Measurements from ENCODE around the gene REM1. TPM values are rescaled to one million over a fixed set of nuclear protein-coding genes. Genes with fewer than 3 reads are reported as not detected.

Gene REM1
- total RNA-seq, 1 experiment from 2014 or later = not detected

GRCh38 chr20:31473331-31474096, 1.6 kb upstream of the REM1 start:
- peaks cover 8% of the 10 kb centered on the region; the same call in 1 of the 2 replicates for H3K4me1 ChIP-seq (replicated peaks; ENCODE audit: insufficient read depth)
- H3K27ac ChIP-seq = no peak overlapping the region
- no peaks in the 10 kb centered on the region for H3K9me3 ChIP-seq (ENCODE audit: insufficient read depth, low read depth)
- H2AFZ ChIP-seq = no peak overlapping the region
- no peaks in the 10 kb centered on the region for H4K20me1 ChIP-seq (ENCODE audit: insufficient read depth)
- CTCF ChIA-PET = no interaction called here
- no peak overlapping the region for H3K4me3 ChIP-seq
- POLR2A ChIA-PET (ENCODE audit: unreplicated experiment) = interaction anchor here (0.6 kb wide), 1 partner anchor 10 kb away, joined by 5 read pairs; no protein-coding TSS in a partner anchor
- intact Hi-C loops (cut with micrococcal nuclease; ENCODE audit: unreplicated experiment) = no loop called here
- no peaks in the 10 kb centered on the region for H3K9me2 ChIP-seq (ENCODE audit: insufficient read depth)
- H3F3A ChIP-seq (ENCODE audit: insufficient read depth, low read depth) = peaks cover 5% of the 10 kb centered on the region; the same call in 1 of the 2 replicates
- no peaks in the 10 kb centered on the region for H3K36me3 ChIP-seq (ENCODE audit: low read depth)
- TF ChIP-seq EZH2 (IDR thresholded peaks at IDR 0.05; ENCODE audit: low read depth) (no peak), CTCF (conservative IDR thresholded peaks at IDR 0.05) (no peak)
- no peak for DNase-seq
- H3K27me3 ChIP-seq (ENCODE audit: insufficient read depth, low read depth) = peaks cover 23% of the 10 kb centered on the region
- no peaks in the 10 kb centered on the region for H3K79me2 ChIP-seq (ENCODE audit: low read depth)
- no TSS peak for BruUV-seq (replicated peaks)
- H3K4me2 ChIP-seq = peak overlapping the region; percentile 30; the same call in 1 of the 2 replicates

DNA sequence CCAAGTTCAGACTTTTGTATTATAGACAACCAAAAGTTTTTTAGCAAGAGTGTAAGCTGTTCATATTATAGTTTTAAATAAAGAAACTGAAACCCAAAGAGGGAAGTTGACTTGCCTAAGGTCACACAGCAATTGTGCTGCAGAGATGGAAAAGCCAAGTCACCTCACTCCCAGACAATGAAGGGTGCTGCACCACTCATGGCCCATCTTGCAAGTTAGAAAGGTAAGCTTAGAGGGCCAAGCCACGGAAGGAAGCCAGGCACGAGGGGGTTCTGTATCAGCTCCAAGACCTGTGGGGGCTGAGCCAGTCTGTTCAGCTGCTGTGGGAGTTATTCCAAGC, 1.0 kb upstream of the REM1 start:
- Histone ChIP-seq H3K4me1 (replicated peaks; ENCODE audit: insufficient read depth) (peaks cover 8% of the 10 kb centered on the region; the same call in 1 of the 2 replicates), H2AFZ (no peak overlapping the region), H3K9me2 (ENCODE audit: insufficient read depth) (no peaks in the 10 kb centered on the region), H3K4me2 (0 out of 2 replicates have a peak overlapping the region, but pooled peaks have one; percentile 30), H3K27ac (no peak overlapping the region), H3K79me2 (ENCODE audit: low read depth) (no peaks in the 10 kb centered on the region), H3K36me3 (ENCODE audit: low read depth) (no peaks in the 10 kb centered on the region), H4K20me1 (ENCODE audit: insufficient read depth) (no peaks in the 10 kb centered on the region), H3K27me3 (ENCODE audit: insufficient read depth, low read depth) (peaks cover 23% of the 10 kb centered on the region), H3K4me3 (no peak overlapping the region), H3K9me3 (ENCODE audit: insufficient read depth, low read depth) (no peaks in the 10 kb centered on the region), H3F3A (ENCODE audit: insufficient read depth, low read depth) (peaks cover 5% of the 10 kb centered on the region; the same call in 1 of the 2 replicates)
- no TSS peak for BruUV-seq (replicated peaks)
- POLR2A ChIA-PET (ENCODE audit: unreplicated experiment) = no interaction called here
- no peak for DNase-seq
- TF ChIP-seq EZH2 (IDR thresholded peaks at IDR 0.05; ENCODE audit: low read depth) (no peak), CTCF (conservative IDR thresholded peaks at IDR 0.05) (no peak)
- intact Hi-C loops (cut with micrococcal nuclease; ENCODE audit: unreplicated experiment) = no loop called here
- CTCF ChIA-PET = no interaction called here

GRCh38 chr20:31475472-31476293, 595 bp downstream of the REM1 start:
- Histone ChIP-seq H2AFZ (no peak overlapping the region), H3K36me3 (ENCODE audit: low read depth) (no peaks in the 10 kb centered on the region)
- BruUV-seq (replicated peaks) = no TSS peak

More at GRCh38 chr20:31475472-31476293, 595 bp downstream of the REM1 start:
- Histone ChIP-seq H3K4me1 (replicated peaks; ENCODE audit: insufficient read depth) (peaks cover 8% of the 10 kb centered on the region; the same call in 1 of the 2 replicates), H3K9me2 (ENCODE audit: insufficient read depth) (no peaks in the 10 kb centered on the region), H3F3A (ENCODE audit: insufficient read depth, low read depth) (peaks cover 5% of the 10 kb centered on the region; the same call in 1 of the 2 replicates), H3K79me2 (ENCODE audit: low read depth) (no peaks in the 10 kb centered on the region), H4K20me1 (ENCODE audit: insufficient read depth) (no peaks in the 10 kb centered on the region), H3K4me3 (no peak overlapping the region), H3K27me3 (ENCODE audit: insufficient read depth, low read depth) (peaks cover 23% of the 10 kb centered on the region), H3K27ac (no peak overlapping the region), H3K9me3 (ENCODE audit: insufficient read depth, low read depth) (no peaks in the 10 kb centered on the region), H3K4me2 (no peak overlapping the region)
- intact Hi-C loops (cut with micrococcal nuclease; ENCODE audit: unreplicated experiment) = no loop called here
- DNase-seq = no peak
- ChIA-PET CTCF (no interaction called here), POLR2A (ENCODE audit: unreplicated experiment) (no interaction called here)
- TF ChIP-seq EZH2 (IDR thresholded peaks at IDR 0.05; ENCODE audit: low read depth) (no peak), CTCF (conservative IDR thresholded peaks at IDR 0.05) (no peak)

Measured in PC-9 (cell line).